ENCODE data around the gene DDX27. TPM values are rescaled to one million over a fixed set of nuclear protein-coding genes. Genes with fewer than 3 reads are reported as not detected.
A peak's percentile ranks its signal among the peaks of the same experiment; 100 is the strongest.

The DDX27 gene
- total and polyA plus RNA-seq, 3 donors from 2014 or later, result 53.3 to 58.3 (median 54.1) TPM

DNA sequence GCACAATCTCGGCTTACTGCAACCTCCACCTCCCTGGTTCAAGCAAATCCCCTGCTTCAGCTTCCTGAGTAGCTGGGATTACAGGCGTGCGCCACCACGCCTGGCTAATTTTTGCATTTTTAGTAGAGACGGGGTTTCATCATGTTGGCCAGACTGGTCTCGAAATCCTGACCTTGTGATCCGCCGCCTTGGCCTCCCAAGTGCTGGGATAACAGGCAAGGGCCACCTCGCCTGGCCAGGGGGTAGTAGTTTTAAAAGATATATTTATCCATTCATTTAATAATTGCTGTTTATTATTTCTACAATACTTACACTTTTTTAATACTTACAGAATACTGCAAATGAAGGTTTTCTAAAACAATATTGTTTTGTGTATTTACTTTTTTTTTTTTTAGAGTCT lies 15.5 kb upstream of the DDX27 start:
- no peak for DNase-seq
- WGBS, 2 donors, result 76 to 94% methylated on average over 9 of the region's 9 CpGs
- intact Hi-C loops (cut with DNase I; ENCODE audit: low total_unique reads), result no loop called here
- Histone ChIP-seq H3K27me3 (no peaks in the 10 kb centered on the region), H3K36me3 (ENCODE audit: low read depth, missing control alignments) (no peaks in the 10 kb centered on the region), H3K9me3 (no peaks in the 10 kb centered on the region), H3K4me3 (no peak overlapping the region), H3K4me1 (no peaks in the 10 kb centered on the region), H3K27ac (no peak overlapping the region)
- no peak for TF ChIP-seq POLR2A (IDR thresholded peaks at IDR 0.05)
- TF ChIP-seq, protein P1, sequence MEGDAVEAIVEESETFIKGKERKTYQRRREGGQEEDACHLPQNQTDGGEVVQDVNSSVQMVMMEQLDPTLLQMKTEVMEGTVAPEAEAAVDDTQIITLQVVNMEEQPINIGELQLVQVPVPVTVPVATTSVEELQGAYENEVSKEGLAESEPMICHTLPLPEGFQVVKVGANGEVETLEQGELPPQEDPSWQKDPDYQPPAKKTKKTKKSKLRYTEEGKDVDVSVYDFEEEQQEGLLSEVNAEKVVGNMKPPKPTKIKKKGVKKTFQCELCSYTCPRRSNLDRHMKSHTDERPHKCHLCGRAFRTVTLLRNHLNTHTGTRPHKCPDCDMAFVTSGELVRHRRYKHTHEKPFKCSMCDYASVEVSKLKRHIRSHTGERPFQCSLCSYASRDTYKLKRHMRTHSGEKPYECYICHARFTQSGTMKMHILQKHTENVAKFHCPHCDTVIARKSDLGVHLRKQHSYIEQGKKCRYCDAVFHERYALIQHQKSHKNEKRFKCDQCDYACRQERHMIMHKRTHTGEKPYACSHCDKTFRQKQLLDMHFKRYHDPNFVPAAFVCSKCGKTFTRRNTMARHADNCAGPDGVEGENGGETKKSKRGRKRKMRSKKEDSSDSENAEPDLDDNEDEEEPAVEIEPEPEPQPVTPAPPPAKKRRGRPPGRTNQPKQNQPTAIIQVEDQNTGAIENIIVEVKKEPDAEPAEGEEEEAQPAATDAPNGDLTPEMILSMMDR (IDR thresholded peaks at IDR 0.05), result no peak

DNA sequence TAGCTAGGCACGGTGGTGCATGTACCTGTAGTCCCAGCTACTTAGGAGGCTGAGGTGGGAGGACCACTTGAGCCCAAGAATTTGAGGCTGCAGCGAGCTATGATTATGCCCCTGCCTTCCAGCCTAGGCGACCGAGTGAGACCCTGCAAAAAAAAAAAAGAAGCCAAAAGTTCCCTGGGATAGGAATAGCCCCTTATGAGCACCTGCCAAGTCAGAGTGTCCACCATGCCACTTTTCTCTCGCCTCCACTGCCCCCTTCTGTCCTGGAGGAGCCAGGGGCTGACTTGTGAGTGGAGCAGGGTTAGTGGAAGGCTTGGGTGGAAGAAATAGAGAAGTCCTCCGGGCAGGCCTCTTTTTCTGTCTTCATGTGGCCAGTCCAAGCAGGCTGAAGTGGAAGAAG lies 12.1 kb upstream of the DDX27 start:
- Histone ChIP-seq H3K9me3 (no peaks in the 10 kb centered on the region), H3K27ac (no peak overlapping the region), H3K36me3 (ENCODE audit: low read depth, missing control alignments) (no peaks in the 10 kb centered on the region), H3K4me3 (no peak overlapping the region), H3K4me1 (no peaks in the 10 kb centered on the region), H3K27me3 (no peaks in the 10 kb centered on the region)
- 88 to 97% methylated on average over 6 of the region's 6 CpGs for WGBS, 2 donors
- peak; percentile 43 for DNase-seq
- TF ChIP-seq POLR2A (IDR thresholded peaks at IDR 0.05), result no peak
- TF ChIP-seq, protein P1 (IDR thresholded peaks at IDR 0.05), result peak in 1 of 3 experiments; percentile 7
- intact Hi-C loops (cut with DNase I; ENCODE audit: low total_unique reads), result no loop called here

DNA sequence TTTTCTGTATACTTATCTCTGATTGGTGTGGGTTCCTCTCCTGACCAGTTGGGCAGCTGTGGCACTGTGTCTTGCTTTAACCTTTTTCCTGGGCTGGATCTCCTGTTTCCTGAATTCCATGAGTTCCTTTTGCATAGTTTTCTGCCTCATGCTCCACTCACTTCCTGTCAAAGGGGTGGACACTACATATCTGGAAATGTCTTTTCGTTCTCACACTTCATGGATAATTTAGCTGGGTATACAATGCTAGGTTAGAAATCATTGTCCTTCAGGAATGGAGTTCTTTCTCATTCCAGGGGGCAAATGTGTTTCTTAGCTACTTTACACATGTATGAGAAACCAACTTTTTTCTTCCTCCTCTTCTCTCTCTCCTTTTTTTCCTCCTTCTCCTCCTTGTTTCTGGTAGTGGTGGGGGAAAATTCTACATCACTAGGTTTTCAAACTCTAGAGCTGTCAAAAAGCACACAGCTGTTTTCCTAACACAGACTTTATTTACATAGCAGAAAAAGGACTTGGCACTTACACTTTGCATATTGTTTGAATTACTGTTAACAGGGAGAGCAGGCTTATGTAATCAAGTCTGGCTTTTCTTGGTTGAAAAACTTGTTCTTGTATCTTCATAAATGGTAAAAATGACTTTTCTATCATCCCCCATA lies 9.0 kb upstream of the DDX27 start:
- intact Hi-C loops (cut with DNase I; ENCODE audit: low total_unique reads), result loop anchor here (10.0 kb wide), 1 partner anchor 75 kb away; no protein-coding TSS in a partner anchor
- Histone ChIP-seq H3K27ac (no peak overlapping the region), H3K4me3 (no peak overlapping the region), H3K27me3 (no peaks in the 10 kb centered on the region), H3K9me3 (no peaks in the 10 kb centered on the region), H3K4me1 (no peaks in the 10 kb centered on the region), H3K36me3 (ENCODE audit: low read depth, missing control alignments) (no peaks in the 10 kb centered on the region)
- DNase-seq, result no peak
- 75 to 90% methylated on average over 1 of the region's 1 CpG for WGBS, 2 donors
- TF ChIP-seq, protein P1 (IDR thresholded peaks at IDR 0.05), result no peak
- no peak for TF ChIP-seq POLR2A (IDR thresholded peaks at IDR 0.05)

DNA sequence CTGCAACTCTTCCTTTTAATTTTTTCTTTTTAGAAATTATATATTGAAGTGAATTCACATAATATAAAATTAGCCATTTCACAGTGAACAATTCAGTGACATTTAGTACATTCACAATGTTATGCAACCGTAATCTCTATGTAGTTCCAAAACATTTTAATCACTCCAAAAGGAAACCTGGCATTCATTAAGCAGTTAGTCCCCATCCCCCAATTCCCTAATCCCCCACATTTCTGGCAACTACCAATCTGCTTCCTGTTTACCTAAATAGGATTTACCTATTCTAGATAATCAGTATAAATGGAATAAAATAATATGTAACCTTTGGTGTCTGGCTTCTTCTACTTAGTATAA lies 8.5 kb upstream of the DDX27 start:
- no peaks in the 10 kb centered on the region for H3K4me1 ChIP-seq
- no peak overlapping the region for H3K27ac ChIP-seq
- 83 to 85% methylated on average over 1 of the region's 1 CpG for WGBS, 2 donors
- DNase-seq, result no peak
- no peak for TF ChIP-seq POLR2A (IDR thresholded peaks at IDR 0.05)
- TF ChIP-seq, protein P1 (IDR thresholded peaks at IDR 0.05), result no peak
- H3K9me3 ChIP-seq, result no peaks in the 10 kb centered on the region
- intact Hi-C loops (cut with DNase I; ENCODE audit: low total_unique reads), result loop anchor here (10.0 kb wide), 1 partner anchor 76 kb away; no protein-coding TSS in a partner anchor
- no peaks in the 10 kb centered on the region for H3K27me3 ChIP-seq
- no peaks in the 10 kb centered on the region for H3K36me3 ChIP-seq (ENCODE audit: low read depth, missing control alignments)
- H3K4me3 ChIP-seq, result no peak overlapping the region

DNA sequence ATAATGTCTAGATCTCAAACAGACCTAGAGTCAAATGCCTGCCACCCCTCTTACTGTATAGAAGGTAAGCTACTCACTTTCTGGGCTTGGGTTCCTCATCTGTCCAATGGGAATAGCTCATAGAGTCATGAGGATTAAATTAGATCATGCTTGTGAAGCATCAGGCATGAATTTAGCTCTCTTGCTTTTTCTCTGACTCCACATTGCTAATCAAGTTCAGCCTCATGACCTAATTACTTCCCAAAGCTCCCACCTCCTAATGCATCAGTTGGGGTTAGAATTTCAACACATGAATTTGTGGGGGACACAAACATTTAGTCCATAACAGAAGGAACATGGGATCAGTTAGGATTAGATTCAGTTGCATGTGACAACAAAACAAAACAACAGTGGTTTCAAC lies 4.6 kb upstream of the DDX27 start:
- intact Hi-C loops (cut with DNase I; ENCODE audit: low total_unique reads), result loop anchor here (10.0 kb wide), 1 partner anchor 80 kb away; no protein-coding TSS in a partner anchor
- TF ChIP-seq, protein P1 (IDR thresholded peaks at IDR 0.05), result no peak
- TF ChIP-seq POLR2A (IDR thresholded peaks at IDR 0.05), result no peak
- no peak overlapping the region for H3K27ac ChIP-seq
- H3K36me3 ChIP-seq (ENCODE audit: low read depth, missing control alignments), result no peaks in the 10 kb centered on the region
- H3K4me3 ChIP-seq, result no peak overlapping the region
- H3K9me3 ChIP-seq, result no peaks in the 10 kb centered on the region
- no peak for DNase-seq
- no peaks in the 10 kb centered on the region for H3K27me3 ChIP-seq
- peaks cover 3% of the 10 kb centered on the region for H3K4me1 ChIP-seq
